Neuronal stem cell (in vitro differentiated cells): ENCODE measurements around the gene CNTNAP1.

Experiments
- DNase-seq: peaks from one replicate; pipeline ENCODE4 v3.0.0-alpha.2; 2013; ENCODE audit warnings: low spot score
- H2AFZ ChIP-seq: one replicate; pipeline ENCODE4 v1.6.1; 2013; ENCODE audit warnings: mild to moderate bottlenecking, low read length, inconsistent platforms
- H2AK5ac ChIP-seq: 2 replicates; pipeline ENCODE4 v1.6.1; 2013; ENCODE audit warnings: low read depth, mild to moderate bottlenecking, inconsistent platforms, low read length, moderate library complexity, mixed read lengths
- H2BK120ac ChIP-seq: 2 replicates; pipeline ENCODE4 v1.6.1; 2013; ENCODE audit warnings: low read depth, mild to moderate bottlenecking, inconsistent platforms, low read length, moderate library complexity, mixed read lengths
- H2BK12ac ChIP-seq: one replicate; pipeline ENCODE4 v1.6.1; 2013; ENCODE audit warnings: low read length, inconsistent platforms
- H2BK15ac ChIP-seq: 2 replicates; pipeline ENCODE4 v1.6.1; 2013; ENCODE audit warnings: mild to moderate bottlenecking, low read length, inconsistent platforms, mixed read lengths
- H2BK5ac ChIP-seq: one replicate; pipeline ENCODE4 v1.6.1; 2013; ENCODE audit warnings: inconsistent platforms, mild to moderate bottlenecking, low read length, moderate library complexity
- H3K14ac ChIP-seq: one replicate; pipeline ENCODE4 v1.6.1; 2013; ENCODE audit warnings: low read length, inconsistent platforms
- H3K18ac ChIP-seq: 2 replicates; pipeline ENCODE4 v1.6.1; 2013; ENCODE audit warnings: low read length, inconsistent platforms
- H3K23ac ChIP-seq: 2 replicates; pipeline ENCODE4 v1.6.1; 2013; ENCODE audit warnings: low read depth, mild to moderate bottlenecking, mixed read lengths, low read length, inconsistent platforms; ENCODE audit not compliant: poor library complexity
- H3K27ac ChIP-seq: replicated peaks from 3 replicates; pipeline ENCODE4 v1.5.1; 2013; ENCODE audit warnings: low read length, inconsistent platforms
- H3K27me3 ChIP-seq, 3 experiments: 2 replicates each; pipeline ENCODE4 v1.6.1; 2013; ENCODE audit warnings: low read length in 3 of 3, mild to moderate bottlenecking in 2 of 3, inconsistent platforms in 1 of 3, low read depth in 1 of 3, mixed read lengths in 1 of 3, moderate library complexity in 1 of 3; ENCODE audit not compliant: control insufficient read depth in 3 of 3, insufficient read depth in 3 of 3
- H3K36me3 ChIP-seq, 2 donors: replicated peaks in 1 of 2; 2 replicates each; pipeline ENCODE4 v1.6.1; 2013; ENCODE audit warnings: low read length in 2 of 2; ENCODE audit not compliant: control insufficient read depth in 2 of 2, insufficient read depth in 2 of 2
- H3K4ac ChIP-seq: 2 replicates; pipeline ENCODE4 v1.6.1; 2013; ENCODE audit warnings: inconsistent platforms, mild to moderate bottlenecking, low read length, moderate library complexity
- H3K4me1 ChIP-seq, 2 donors: 1 replicate in 1 of 2; 2 replicates in 1 of 2; pipeline ENCODE4 v1.6.1; 2013; ENCODE audit warnings: low read length in 2 of 2, low read depth in 1 of 2; ENCODE audit not compliant: control insufficient read depth in 2 of 2, insufficient read depth in 1 of 2
- H3K4me2 ChIP-seq: one replicate; pipeline ENCODE4 v1.6.1; 2013; ENCODE audit warnings: mild to moderate bottlenecking, low read length, inconsistent platforms; ENCODE audit not compliant: insufficient read depth, poor library complexity, severe bottlenecking
- H3K4me3 ChIP-seq, 2 donors: 2 replicates each; pipeline ENCODE4 v1.5.1; 2013; ENCODE audit warnings: low read length in 2 of 2, mild to moderate bottlenecking in 2 of 2, inconsistent platforms in 1 of 2, moderate library complexity in 1 of 2
- H3K79me1 ChIP-seq: one replicate; pipeline ENCODE4 v1.6.1; 2013; ENCODE audit warnings: low read depth, mild to moderate bottlenecking, inconsistent platforms, low read length, moderate library complexity
- H3K9ac ChIP-seq: one replicate; pipeline ENCODE4 v1.6.1; 2013; ENCODE audit warnings: mild to moderate bottlenecking, low read depth, low read length, inconsistent platforms; ENCODE audit not compliant: poor library complexity
- H3K9me3 ChIP-seq, 2 donors: replicated peaks in 1 of 2; 2 replicates each; pipeline versions ENCODE3 to v1.6.1; 2013; ENCODE audit warnings: low read length in 2 of 2, mild to moderate bottlenecking in 2 of 2, inconsistent platforms in 1 of 2, low read depth in 1 of 2, mixed read lengths in 1 of 2, moderate library complexity in 1 of 2; ENCODE audit not compliant: control insufficient read depth in 2 of 2, insufficient read depth in 1 of 2
- H4K8ac ChIP-seq: one replicate; pipeline ENCODE4 v1.6.1; 2013; ENCODE audit warnings: low read depth, mild to moderate bottlenecking, inconsistent platforms, low read length, moderate library complexity
- H4K91ac ChIP-seq: one replicate; pipeline ENCODE4 v1.6.1; 2013; ENCODE audit warnings: low read length, low read depth, mild to moderate bottlenecking, inconsistent platforms; ENCODE audit not compliant: poor library complexity
- WGBS, 2 donors: extraction: QIAGEN DNeasy Blood & Tissue Kit; methylation state at CpG; one replicate each; pipeline ENCODE4 v1.1.7; 2013; ENCODE audit warnings: missing lambda C conversion rate in 2 of 2, mixed read lengths in 1 of 2; ENCODE audit not compliant: insufficient read length in 2 of 2, insufficient replicate concordance in 1 of 2; ENCODE audit errors: extremely low coverage in 2 of 2; 5-methylcytosine and 5-hydroxymethylcytosine counted together

CNTNAP1 gene

GRCh38 chr17:42720996-42721583, 38.8 kb downstream of the CNTNAP1 start:
- Histone ChIP-seq H3K79me1 (no peaks in the 10 kb centered on the region), H3K36me3 (peaks cover 30 to 86% of the 10 kb centered on the region in 2 donors), H3K27ac (no peak overlapping the region), H3K27me3 (no peaks in the 10 kb centered on the region), H3K4me3 (no peak overlapping the region), H4K91ac (no peak overlapping the region), H2BK5ac (no peak overlapping the region), H2BK120ac (no peak overlapping the region), H3K9ac (no peak overlapping the region), H3K9me3 (no peaks in the 10 kb centered on the region), H4K8ac (no peak overlapping the region), H2AFZ (no peak overlapping the region), H3K14ac (no peak overlapping the region), H3K4me1 (no peaks in the 10 kb centered on the region), H2BK12ac (no peak overlapping the region), H3K4me2 (no peak overlapping the region), H3K18ac (no peak overlapping the region), H3K4ac (no peak overlapping the region), H2BK15ac (no peak overlapping the region), H2AK5ac (no peak overlapping the region), H3K23ac (no peak overlapping the region)
- DNase-seq = peak; percentile 33
- WGBS, 2 donors = no CpG with 5 or more reads among the region's 2 CpGs

DNA sequence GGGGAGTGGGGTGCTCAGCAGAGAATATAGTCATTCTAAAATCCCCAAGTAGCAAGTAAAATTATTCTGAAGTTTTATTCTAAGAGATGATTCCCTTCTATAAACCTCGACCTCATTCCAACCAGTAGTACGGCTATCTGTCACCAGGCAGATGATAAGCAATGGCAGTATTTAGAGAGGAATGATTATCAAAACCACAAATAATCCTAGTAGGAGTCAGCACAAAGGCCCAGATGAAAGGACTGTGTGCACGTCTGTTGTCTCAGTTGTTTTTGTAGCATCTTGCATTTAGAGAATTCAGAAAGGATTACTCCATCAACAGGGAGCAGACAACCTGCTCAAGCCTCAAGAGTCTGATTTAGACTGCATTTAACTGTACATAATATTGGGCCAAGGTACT, 41.3 kb downstream of the CNTNAP1 start:
- H3K4ac ChIP-seq = no peak overlapping the region
- H3K27ac ChIP-seq = no peak overlapping the region
- H3K23ac ChIP-seq = no peak overlapping the region
- H3K79me1 ChIP-seq = no peaks in the 10 kb centered on the region
- no peak overlapping the region for H3K4me3 ChIP-seq
- H3K14ac ChIP-seq = no peak overlapping the region
- peaks cover 20 to 77% of the 10 kb centered on the region in 2 donors for H3K36me3 ChIP-seq
- no peak overlapping the region for H2BK12ac ChIP-seq
- no peak overlapping the region for H3K9ac ChIP-seq
- WGBS, 2 donors = no CpG with 5 or more reads among the region's 3 CpGs
- no peak overlapping the region for H2BK5ac ChIP-seq
- no peak overlapping the region for H2AFZ ChIP-seq
- no peaks in the 10 kb centered on the region for H3K4me1 ChIP-seq
- no peak overlapping the region for H2BK15ac ChIP-seq
- H3K27me3 ChIP-seq = no peaks in the 10 kb centered on the region
- H3K4me2 ChIP-seq = no peak overlapping the region
- H2BK120ac ChIP-seq = no peak overlapping the region
- no peak overlapping the region for H4K8ac ChIP-seq
- H3K18ac ChIP-seq = no peak overlapping the region
- no peaks in the 10 kb centered on the region for H3K9me3 ChIP-seq
- no peak for DNase-seq
- H2AK5ac ChIP-seq = no peak overlapping the region
- no peak overlapping the region for H4K91ac ChIP-seq

DNA sequence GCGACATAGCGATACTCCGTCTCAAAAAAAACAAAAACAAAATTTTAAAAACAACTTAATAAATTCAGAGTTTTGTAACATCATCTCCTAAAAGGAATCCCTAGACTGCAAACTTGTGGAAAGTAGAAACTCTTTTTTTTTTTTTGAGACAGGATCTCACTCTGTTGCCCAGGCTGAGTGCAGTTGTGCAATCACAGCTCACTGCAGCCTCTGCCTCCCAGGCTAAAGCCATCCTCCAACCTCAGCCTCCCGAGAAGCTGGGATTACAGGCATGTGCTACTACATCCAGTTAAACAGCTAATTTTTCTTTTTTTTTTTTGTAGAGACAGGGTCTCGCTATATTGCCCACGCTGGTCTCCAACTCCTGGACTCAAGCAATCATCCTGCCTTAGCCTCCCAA, 42.8 kb downstream of the CNTNAP1 start:
- H3K27ac ChIP-seq = no peak overlapping the region
- H2BK15ac ChIP-seq = no peak overlapping the region
- no peak overlapping the region for H3K18ac ChIP-seq
- H3K4ac ChIP-seq = no peak overlapping the region
- no peak overlapping the region for H2AK5ac ChIP-seq
- H2AFZ ChIP-seq = no peak overlapping the region
- H3K36me3 ChIP-seq = peaks cover 15 to 72% of the 10 kb centered on the region in 2 donors
- no peak overlapping the region for H3K23ac ChIP-seq
- H4K91ac ChIP-seq = no peak overlapping the region
- no peak overlapping the region for H3K14ac ChIP-seq
- H3K4me3 ChIP-seq = no peak overlapping the region
- no peak overlapping the region for H4K8ac ChIP-seq
- no peaks in the 10 kb centered on the region for H3K27me3 ChIP-seq
- H2BK12ac ChIP-seq = no peak overlapping the region
- DNase-seq = no peak
- H2BK5ac ChIP-seq = no peak overlapping the region
- H2BK120ac ChIP-seq = no peak overlapping the region
- no peak overlapping the region for H3K9ac ChIP-seq
- H3K9me3 ChIP-seq = no peaks in the 10 kb centered on the region
- no peaks in the 10 kb centered on the region for H3K79me1 ChIP-seq
- H3K4me1 ChIP-seq = no peaks in the 10 kb centered on the region
- no CpG with 5 or more reads among the region's 6 CpGs for WGBS, 2 donors
- no peak overlapping the region for H3K4me2 ChIP-seq

DNA sequence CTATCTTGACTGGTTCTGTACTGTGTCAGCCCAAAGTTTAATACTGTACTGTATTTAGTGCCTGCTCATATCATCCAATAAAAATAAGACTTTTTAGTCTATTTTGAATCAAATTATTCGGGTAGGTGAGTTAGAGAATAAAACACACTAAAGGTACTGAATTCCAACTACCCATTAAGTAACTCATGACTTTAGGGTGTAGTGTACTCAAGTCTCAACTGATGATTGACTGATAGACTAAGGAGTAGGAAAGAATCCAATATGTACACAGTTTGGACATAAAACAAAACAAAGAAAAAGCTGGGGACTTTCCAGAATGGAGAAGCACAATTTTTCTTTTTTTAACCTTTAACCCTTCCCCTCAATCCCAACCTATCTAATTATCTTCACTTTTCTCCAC, 58.4 kb downstream of the CNTNAP1 start:
- Histone ChIP-seq H3K27ac (no peak overlapping the region), H3K79me1 (peaks cover 2% of the 10 kb centered on the region), H3K4me2 (no peak overlapping the region), H4K91ac (no peak overlapping the region), H3K4me3 (no peak overlapping the region), H3K23ac (no peak overlapping the region), H2BK15ac (no peak overlapping the region), H2BK5ac (no peak overlapping the region), H2BK120ac (no peak overlapping the region), H4K8ac (no peak overlapping the region), H3K27me3 (peaks cover 0 to under 1% (median 0%) of the 10 kb centered on the region in 3 experiments), H3K36me3 (no peaks in the 10 kb centered on the region), H3K14ac (no peak overlapping the region), H2AFZ (no peak overlapping the region), H2BK12ac (no peak overlapping the region), H3K9ac (no peak overlapping the region), H3K18ac (no peak overlapping the region), H3K4me1 (peaks cover 0 to 3% of the 10 kb centered on the region in 2 donors), H2AK5ac (no peak overlapping the region), H3K4ac (no peak overlapping the region), H3K9me3 (peaks cover 2 to 3% of the 10 kb centered on the region in 2 donors)
- no peak for DNase-seq
- no CpG with 5 or more reads among the region's 1 CpG for WGBS, 2 donors
